ENCODE data around the gene SPTBN1.

The SPTBN1 gene

DNA sequence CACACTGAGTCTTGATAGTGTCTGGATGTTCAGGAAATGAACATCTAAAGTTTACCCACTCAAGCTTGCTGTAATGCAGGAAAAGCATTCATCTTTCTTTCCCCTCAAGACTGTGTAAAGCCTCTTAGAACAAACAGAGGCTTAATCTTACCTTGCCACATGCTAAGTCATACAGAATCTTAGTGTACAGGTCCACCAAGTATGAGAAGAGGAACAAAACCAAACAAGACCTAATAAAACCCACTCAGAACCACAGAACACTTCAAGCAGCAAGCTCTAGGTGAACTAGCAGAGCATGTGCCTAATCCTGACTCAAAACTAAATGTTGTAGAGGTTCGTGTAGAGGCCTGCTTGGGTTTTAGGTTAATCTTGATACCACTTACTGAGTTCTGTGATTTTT lies 97.6 kb downstream of the SPTBN1 start:
- H3K4me3 ChIP-seq (ENCODE audit: low read depth in 1 of 2, low read length in 2 of 2), result no peak overlapping the region
- TF ChIP-seq, protein P1, sequence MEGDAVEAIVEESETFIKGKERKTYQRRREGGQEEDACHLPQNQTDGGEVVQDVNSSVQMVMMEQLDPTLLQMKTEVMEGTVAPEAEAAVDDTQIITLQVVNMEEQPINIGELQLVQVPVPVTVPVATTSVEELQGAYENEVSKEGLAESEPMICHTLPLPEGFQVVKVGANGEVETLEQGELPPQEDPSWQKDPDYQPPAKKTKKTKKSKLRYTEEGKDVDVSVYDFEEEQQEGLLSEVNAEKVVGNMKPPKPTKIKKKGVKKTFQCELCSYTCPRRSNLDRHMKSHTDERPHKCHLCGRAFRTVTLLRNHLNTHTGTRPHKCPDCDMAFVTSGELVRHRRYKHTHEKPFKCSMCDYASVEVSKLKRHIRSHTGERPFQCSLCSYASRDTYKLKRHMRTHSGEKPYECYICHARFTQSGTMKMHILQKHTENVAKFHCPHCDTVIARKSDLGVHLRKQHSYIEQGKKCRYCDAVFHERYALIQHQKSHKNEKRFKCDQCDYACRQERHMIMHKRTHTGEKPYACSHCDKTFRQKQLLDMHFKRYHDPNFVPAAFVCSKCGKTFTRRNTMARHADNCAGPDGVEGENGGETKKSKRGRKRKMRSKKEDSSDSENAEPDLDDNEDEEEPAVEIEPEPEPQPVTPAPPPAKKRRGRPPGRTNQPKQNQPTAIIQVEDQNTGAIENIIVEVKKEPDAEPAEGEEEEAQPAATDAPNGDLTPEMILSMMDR (IDR thresholded peaks at IDR 0.05; ENCODE audit: borderline replicate concordance, extremely low read depth, low read length, poor library complexity, severe bottlenecking), result no peak
- TF ChIP-seq EZH2 (IDR thresholded peaks at IDR 0.05; ENCODE audit: borderline replicate concordance, low read depth, low read length, severe bottlenecking), result no peak
- no peak overlapping the region for H3K4me2 ChIP-seq (ENCODE audit: insufficient read depth, low read length)
- H3K27me3 ChIP-seq (ENCODE audit: insufficient read depth, low read length, poor library complexity), result no peaks in the 10 kb centered on the region
- H3K27ac ChIP-seq (ENCODE audit: low read length), result no peak overlapping the region
- H3K9ac ChIP-seq (ENCODE audit: low read depth, low read length), result no peak overlapping the region
- peaks cover under 1% of the 10 kb centered on the region; the same call in 1 of the 2 replicates for H3K79me2 ChIP-seq (ENCODE audit: insufficient read depth, low read length)
- no peak overlapping the region for H2AFZ ChIP-seq (ENCODE audit: low read depth, low read length)
- H3K9me3 ChIP-seq (ENCODE audit: insufficient read depth, low read length, severe bottlenecking), result no peaks in the 10 kb centered on the region
- no peaks in the 10 kb centered on the region for H3K36me3 ChIP-seq (ENCODE audit: insufficient read depth, low read length)
- peaks cover 10% of the 10 kb centered on the region for H3K4me1 ChIP-seq (ENCODE audit: insufficient read depth, low read length)
- no peaks in the 10 kb centered on the region for H4K20me1 ChIP-seq (ENCODE audit: insufficient read depth, low read length)
- DNase-seq (no peak), ATAC-seq (ENCODE audit: insufficient read depth, low read depth) (no peak)

DNA sequence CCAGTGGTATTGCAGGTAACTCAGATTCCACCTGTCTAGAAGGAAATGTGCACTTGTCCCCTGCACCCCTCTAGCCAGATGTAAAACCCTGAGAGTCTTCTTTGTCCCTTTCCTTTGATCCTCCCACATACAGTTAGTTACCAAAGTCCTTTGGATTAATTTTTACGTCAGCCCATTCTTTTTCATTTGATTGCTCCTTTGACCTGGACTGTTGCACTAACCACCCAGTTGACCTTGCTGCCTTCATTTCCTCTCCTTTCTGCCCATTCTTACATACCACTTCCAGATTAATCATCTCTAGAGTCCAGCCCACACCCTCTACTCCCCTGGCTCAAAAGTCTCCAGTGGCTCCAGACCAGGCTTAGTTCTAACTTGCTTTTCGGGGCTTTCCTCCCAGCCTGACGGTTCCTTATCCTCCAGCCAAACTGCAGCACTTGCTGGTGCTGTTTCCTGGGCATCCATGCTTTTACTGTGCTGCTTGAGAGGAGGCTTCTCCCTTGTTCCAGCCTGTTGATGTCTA lies 99.3 kb downstream of the SPTBN1 start:
- ATAC-seq (ENCODE audit: insufficient read depth, low read depth), result no peak
- Histone ChIP-seq H3K4me2 (ENCODE audit: insufficient read depth, low read length) (no peak overlapping the region), H2AFZ (ENCODE audit: low read depth, low read length) (no peak overlapping the region), H3K9ac (ENCODE audit: low read depth, low read length) (no peak overlapping the region), H3K27ac (ENCODE audit: low read length) (no peak overlapping the region), H3K4me1 (ENCODE audit: insufficient read depth, low read length) (peaks cover 20% of the 10 kb centered on the region), H4K20me1 (ENCODE audit: insufficient read depth, low read length) (no peaks in the 10 kb centered on the region), H3K9me3 (ENCODE audit: insufficient read depth, low read length, severe bottlenecking) (no peaks in the 10 kb centered on the region), H3K79me2 (ENCODE audit: insufficient read depth, low read length) (peaks cover 13% of the 10 kb centered on the region), H3K36me3 (ENCODE audit: insufficient read depth, low read length) (no peaks in the 10 kb centered on the region), H3K4me3 (ENCODE audit: low read depth in 1 of 2, low read length in 2 of 2) (no peak overlapping the region), H3K27me3 (ENCODE audit: insufficient read depth, low read length, poor library complexity) (no peaks in the 10 kb centered on the region)
- no peak for DNase-seq
- TF ChIP-seq, protein P1 (IDR thresholded peaks at IDR 0.05; ENCODE audit: borderline replicate concordance, extremely low read depth, low read length, poor library complexity, severe bottlenecking), result no peak
- TF ChIP-seq EZH2 (IDR thresholded peaks at IDR 0.05; ENCODE audit: borderline replicate concordance, low read depth, low read length, severe bottlenecking), result no peak

DNA sequence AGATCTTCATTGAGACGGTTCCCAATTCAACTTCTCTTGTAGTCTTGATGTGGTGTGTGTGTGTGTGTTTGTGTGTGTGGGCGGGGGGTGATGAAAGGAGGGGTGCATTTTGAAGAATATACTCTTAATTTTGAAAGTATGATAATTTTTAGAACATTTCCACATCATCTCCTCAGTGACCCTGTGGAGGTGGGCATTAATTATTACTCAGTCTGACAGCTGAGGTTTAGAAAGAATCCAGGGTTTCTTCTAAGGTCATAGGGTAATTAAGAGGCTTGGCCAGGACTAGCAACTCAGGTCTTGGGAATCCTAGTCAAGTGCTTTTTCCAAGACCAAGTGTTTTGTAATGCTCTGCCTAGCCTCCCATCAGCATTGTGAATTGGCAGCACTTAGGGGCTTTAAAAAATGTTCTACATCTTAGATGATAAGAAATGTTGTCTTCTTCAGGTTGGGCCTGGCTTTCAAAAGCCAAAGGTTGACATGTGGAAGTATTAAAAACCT lies 100.5 kb downstream of the SPTBN1 start:
- Histone ChIP-seq H3K4me2 (ENCODE audit: insufficient read depth, low read length) (no peak overlapping the region), H3K4me3 (ENCODE audit: low read depth in 1 of 2, low read length in 2 of 2) (no peak overlapping the region), H2AFZ (ENCODE audit: low read depth, low read length) (no peak overlapping the region), H3K9me3 (ENCODE audit: insufficient read depth, low read length, severe bottlenecking) (no peaks in the 10 kb centered on the region), H4K20me1 (ENCODE audit: insufficient read depth, low read length) (no peaks in the 10 kb centered on the region), H3K9ac (ENCODE audit: low read depth, low read length) (no peak overlapping the region), H3K4me1 (ENCODE audit: insufficient read depth, low read length) (peaks cover 32% of the 10 kb centered on the region), H3K27ac (ENCODE audit: low read length) (no peak overlapping the region), H3K36me3 (ENCODE audit: insufficient read depth, low read length) (no peaks in the 10 kb centered on the region), H3K27me3 (ENCODE audit: insufficient read depth, low read length, poor library complexity) (no peaks in the 10 kb centered on the region), H3K79me2 (ENCODE audit: insufficient read depth, low read length) (peaks cover 25% of the 10 kb centered on the region)
- DNase-seq (no peak), ATAC-seq (ENCODE audit: insufficient read depth, low read depth) (no peak)
- TF ChIP-seq, protein P1 (IDR thresholded peaks at IDR 0.05; ENCODE audit: borderline replicate concordance, extremely low read depth, low read length, poor library complexity, severe bottlenecking), result no peak
- no peak for TF ChIP-seq EZH2 (IDR thresholded peaks at IDR 0.05; ENCODE audit: borderline replicate concordance, low read depth, low read length, severe bottlenecking)

Data from DND-41 (cell line).